Cardiac septum (tissue), 1 donor: Measurements from ENCODE around the gene PTPRZ1. TPM values are rescaled to one million over a fixed set of nuclear protein-coding genes. Genes with fewer than 3 reads are reported as not detected.

Experiments
- DNase-seq: peaks from one replicate; pipeline ENCODE4 v3.0.0-alpha.2; 2020; ENCODE audit warnings: low spot score
- intact Hi-C: fragments of 100-400 bp; cut with DNase I; formaldehyde crosslinking; loops from one replicate; pipeline ENCODE4 v1.14.0; 2022
- total RNA-seq: library from RNA; stranded (reverse); fragmentation: NEBNext Ultra II Directional; extraction: Animal tissue kit (Norgen Biotek cat#: 25700); gene quantifications from one replicate; pipeline ENCODE4 v1.2.1, GENCODE V29; 2021
- donor health status: DM: no; HTN: no; CAD: no.

Gene PTPRZ1
- total RNA-seq, 1 donor from 2014 or later, result 0.51 TPM

GRCh38 chr7:122018032-122018431, 145.1 kb downstream of the PTPRZ1 start:
- intact Hi-C loops, result no loop called here

GRCh38 chr7:122027058-122027457, 154.1 kb downstream of the PTPRZ1 start:
- no peak for DNase-seq
- intact Hi-C loops, result no loop called here

More at GRCh38 chr7:122018032-122018431, 145.1 kb downstream of the PTPRZ1 start:
- DNase-seq, result no peak

- no peak for DNase-seq
- intact Hi-C loops, result no loop called here
Measured at GRCh38 chr7:122033641-122034040, 160.7 kb downstream of the PTPRZ1 start.

- DNase-seq, result no peak
- intact Hi-C loops, result no loop called here
Measured at GRCh38 chr7:122035876-122036275, 162.9 kb downstream of the PTPRZ1 start.

- intact Hi-C loops, result no loop called here
- no peak for DNase-seq
Measured at GRCh38 chr7:122038134-122038533, 165.2 kb downstream of the PTPRZ1 start.

- intact Hi-C loops, result no loop called here
- no peak for DNase-seq
Measured at GRCh38 chr7:122038904-122039303, 165.9 kb downstream of the PTPRZ1 start.

- intact Hi-C loops, result no loop called here
Measured at GRCh38 chr7:122040147-122040546, 167.2 kb downstream of the PTPRZ1 start.

GRCh38 chr7:122046402-122046801, 173.4 kb downstream of the PTPRZ1 start:
- intact Hi-C loops, result no loop called here
- DNase-seq, result no peak

More at GRCh38 chr7:122040147-122040546, 167.2 kb downstream of the PTPRZ1 start:
- DNase-seq, result no peak

- DNase-seq, result no peak
- intact Hi-C loops, result no loop called here
Measured at GRCh38 chr7:122054393-122054792, 181.4 kb downstream of the PTPRZ1 start.

- intact Hi-C loops, result no loop called here
- no peak for DNase-seq
Measured at GRCh38 chr7:122055073-122055472, 182.1 kb downstream of the PTPRZ1 start.

GRCh38 chr7:122056977-122057376, 184.0 kb downstream of the PTPRZ1 start:
- DNase-seq, result no peak
- intact Hi-C loops, result no loop called here

- intact Hi-C loops, result no loop called here
Measured at GRCh38 chr7:122059542-122059941, 186.6 kb downstream of the PTPRZ1 start.

GRCh38 chr7:122063146-122063545, 190.2 kb downstream of the PTPRZ1 start:
- intact Hi-C loops, result no loop called here
- DNase-seq, result no peak

More at GRCh38 chr7:122059542-122059941, 186.6 kb downstream of the PTPRZ1 start:
- no peak for DNase-seq

- intact Hi-C loops, result no loop called here
- no peak for DNase-seq
Measured at GRCh38 chr7:122064971-122065370, 192.0 kb downstream of the PTPRZ1 start.

- intact Hi-C loops, result no loop called here
- DNase-seq, result no peak
Measured at GRCh38 chr7:122067077-122067476, 194.1 kb downstream of the PTPRZ1 start.

GRCh38 chr7:122068046-122068445, 195.1 kb downstream of the PTPRZ1 start:
- intact Hi-C loops, result no loop called here
- DNase-seq, result no peak

GRCh38 chr7:122068999-122069398, 196.0 kb downstream of the PTPRZ1 start:
- no peak for DNase-seq
- intact Hi-C loops, result no loop called here

- intact Hi-C loops, result no loop called here
- DNase-seq, result no peak
Measured at GRCh38 chr7:122070062-122070461, 197.1 kb downstream of the PTPRZ1 start.

GRCh38 chr7:122070834-122071233, 197.9 kb downstream of the PTPRZ1 start:
- no peak for DNase-seq
- intact Hi-C loops, result no loop called here

- no peak for DNase-seq
- intact Hi-C loops, result no loop called here
Measured at GRCh38 chr7:122072272-122072671, 199.3 kb downstream of the PTPRZ1 start.

GRCh38 chr7:122072924-122073599, 200.1 kb downstream of the PTPRZ1 start:
- no peak for DNase-seq
- intact Hi-C loops, result no loop called here

- DNase-seq, result no peak
- intact Hi-C loops, result no loop called here
Measured at GRCh38 chr7:122073635-122074034, 200.7 kb downstream of the PTPRZ1 start.
